K562 (cell line): ENCODE results near the gene MACROD2. TPM values are rescaled to one million over a fixed set of nuclear protein-coding genes. Genes with fewer than 3 reads are reported as not detected.

Experiments
- JUND ChIP-seq, 2 experiments: IDR thresholded peaks; 2 replicates in 1 of 2; 3 replicates in 1 of 2; pipeline ENCODE4 v1.6.1; 2011; ENCODE audit warnings: borderline replicate concordance in 2 of 2, low read depth in 2 of 2, low read length in 2 of 2, improper control_type of control experiment in 1 of 2, missing biosample characterization in 1 of 2, missing genetic modification characterization in 1 of 2, missing genetic modification reagents in 1 of 2
- PHB ChIP-seq: fragments of 250-450 bp; sonication (Bioruptor Pico); IDR thresholded peaks from 2 replicates; pipeline ENCODE4 v1.5.0; 2021
- ZHX1 ChIP-seq: fragments of 150-350 bp; conservative IDR thresholded peaks from 2 replicates; pipeline ENCODE4 v1.6.1; 2014; ENCODE audit warnings: low read length
- ZNF165 ChIP-seq: fragments of 250-450 bp; sonication (Bioruptor Pico); IDR thresholded peaks from 2 replicates; pipeline ENCODE4 v1.4.0; 2020; ENCODE audit warnings: borderline replicate concordance
- polyA plus RNA-seq, 8 experiments: library from polyadenylated mRNA; depleted of rRNA in 4 of 8; stranded (reverse) in 5 of 8; unstranded in 3 of 8; fragments of >200 nt; fragmentation: Nextera tagmentation in 2 of 8; fragmentation: Illumina TruSeq in 1 of 8; extraction: Ambion mirVana in 2 of 8; extraction: Trizol in 1 of 8; gene quantifications; 2 replicates each; pipeline versions ENCODE4 v1.2.1 to v1.2.3, GENCODE V29; 2011 to 2014; ENCODE audit warnings: inconsistent platforms in 1 of 8, missing spikeins in 1 of 8
- total RNA-seq, 7 experiments: library from RNA; depleted of rRNA in 6 of 7; stranded (reverse); fragments of >200 nt in 6 of 7; fragmentation: Illumina TruSeq in 2 of 7; extraction: Trizol in 2 of 7; gene quantifications; 2 replicates each; pipeline versions ENCODE4 v1.2.1 to v1.2.3, GENCODE V29; 2011 to 2021; ENCODE audit warnings: low replicate concordance in 1 of 7
- TF ChIP-seq, protein P1 (sequence below): fragments of 250-450 bp; sonication (Bioruptor Pico); IDR thresholded peaks from 2 replicates; pipeline ENCODE4 v1.4.0; 2020; ENCODE audit warnings: mild to moderate bottlenecking, moderate library complexity, borderline replicate concordance

Gene MACROD2
- total and polyA plus RNA-seq, 9 of the 15 experiments (the other 6 are each of a cell fraction or from before 2014, with no cell fraction given): not detected

DNA sequence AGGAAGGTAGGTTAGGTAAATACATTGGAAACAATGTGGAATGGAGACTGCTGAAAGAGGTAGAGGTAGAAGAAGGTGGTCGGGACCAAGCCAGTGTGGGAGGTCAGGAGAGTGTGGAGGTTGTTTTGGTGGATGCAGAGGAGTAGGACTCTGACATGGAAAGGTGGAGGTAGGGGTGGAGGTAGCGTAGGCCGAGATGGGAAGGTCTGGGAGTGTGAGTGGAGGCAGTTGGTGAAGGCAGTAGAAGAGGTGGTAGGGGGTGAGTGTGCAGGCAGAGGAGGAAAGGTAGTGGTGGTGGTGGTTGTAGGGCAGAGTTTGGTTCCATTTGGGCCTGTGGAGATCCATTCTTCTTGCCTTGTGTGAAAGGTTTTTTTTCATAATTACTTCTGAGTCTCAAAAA lies 941.7 kb downstream of the MACROD2 start (continued):
- no peak for TF ChIP-seq PHB (CRISPR knock-in tag)
- no peak for TF ChIP-seq JUND (IDR thresholded peaks at IDR 0.05; ENCODE audit: borderline replicate concordance, low read depth, low read length)
- no peak for TF ChIP-seq JUND (tag; IDR thresholded peaks at IDR 0.05; ENCODE audit: borderline replicate concordance, low read depth, low read length)
- TF ChIP-seq, protein P1, sequence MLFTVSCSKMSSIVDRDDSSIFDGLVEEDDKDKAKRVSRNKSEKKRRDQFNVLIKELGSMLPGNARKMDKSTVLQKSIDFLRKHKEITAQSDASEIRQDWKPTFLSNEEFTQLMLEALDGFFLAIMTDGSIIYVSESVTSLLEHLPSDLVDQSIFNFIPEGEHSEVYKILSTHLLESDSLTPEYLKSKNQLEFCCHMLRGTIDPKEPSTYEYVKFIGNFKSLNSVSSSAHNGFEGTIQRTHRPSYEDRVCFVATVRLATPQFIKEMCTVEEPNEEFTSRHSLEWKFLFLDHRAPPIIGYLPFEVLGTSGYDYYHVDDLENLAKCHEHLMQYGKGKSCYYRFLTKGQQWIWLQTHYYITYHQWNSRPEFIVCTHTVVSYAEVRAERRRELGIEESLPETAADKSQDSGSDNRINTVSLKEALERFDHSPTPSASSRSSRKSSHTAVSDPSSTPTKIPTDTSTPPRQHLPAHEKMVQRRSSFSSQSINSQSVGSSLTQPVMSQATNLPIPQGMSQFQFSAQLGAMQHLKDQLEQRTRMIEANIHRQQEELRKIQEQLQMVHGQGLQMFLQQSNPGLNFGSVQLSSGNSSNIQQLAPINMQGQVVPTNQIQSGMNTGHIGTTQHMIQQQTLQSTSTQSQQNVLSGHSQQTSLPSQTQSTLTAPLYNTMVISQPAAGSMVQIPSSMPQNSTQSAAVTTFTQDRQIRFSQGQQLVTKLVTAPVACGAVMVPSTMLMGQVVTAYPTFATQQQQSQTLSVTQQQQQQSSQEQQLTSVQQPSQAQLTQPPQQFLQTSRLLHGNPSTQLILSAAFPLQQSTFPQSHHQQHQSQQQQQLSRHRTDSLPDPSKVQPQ (CRISPR knock-in tag): no peak
- no peak for TF ChIP-seq ZNF165 (CRISPR knock-in tag)
- TF ChIP-seq ZHX1: no peak
- TF ChIP-seq, all 486 proteins: peak for 0
